OCI-LY3 (cell line): Measurements from ENCODE around the gene MS4A8.
A peak's percentile ranks its signal among the peaks of the same experiment; 100 is the strongest.

Experiments used
- H2AFZ ChIP-seq: fragments of 200-600, 300-600 bp; shearing (Covaris generic); 2 replicates; pipeline ENCODE4 v1.6.0; 2014; ENCODE audit warnings: antibody characterized with exemption, low read depth, low read length
- H3K27ac ChIP-seq: fragments of 200-600, 300-600 bp; sonication (generic); 2 replicates; pipeline ENCODE4 v1.5.1; 2014; ENCODE audit warnings: mild to moderate bottlenecking, low read length, moderate library complexity, mixed read lengths
- H3K27me3 ChIP-seq: fragments of 200-600, 300-600 bp; sonication (generic); 2 replicates; pipeline ENCODE4 v1.6.1; 2014; ENCODE audit warnings: low read depth, low read length, mixed read lengths
- H3K36me3 ChIP-seq: fragments of 200-600, 300-600 bp; sonication (generic); replicated peaks from 2 replicates; pipeline ENCODE3; 2014; ENCODE audit warnings: low read depth, low read length, mixed read lengths
- H3K4me1 ChIP-seq: fragments of 300-600, 200-600 bp; sonication (generic); 2 replicates; pipeline ENCODE4 v1.6.1; 2014; ENCODE audit warnings: low read length, mixed read lengths
- H3K4me2 ChIP-seq: fragments of 200-600, 300-600 bp; sonication (generic); 2 replicates; pipeline ENCODE4 v1.6.1; 2014; ENCODE audit warnings: low read length, mixed read lengths
- H3K4me3 ChIP-seq: fragments of 300-600, 200-600 bp; sonication (generic); 2 replicates; pipeline ENCODE4 v1.5.1; 2014; ENCODE audit warnings: antibody characterized with exemption, mild to moderate bottlenecking, low read length, moderate library complexity
- H3K79me2 ChIP-seq: fragments of 300-600, 200-600 bp; shearing (Covaris generic); 2 replicates; pipeline ENCODE4 v1.6.1; 2014; ENCODE audit warnings: mild to moderate bottlenecking, low read length, mixed read lengths
- H3K9ac ChIP-seq: fragments of 300-600, 200-600 bp; shearing (Covaris generic); 2 replicates; pipeline ENCODE4 v1.6.0; 2014; ENCODE audit warnings: mild to moderate bottlenecking, low read length, moderate library complexity
- H3K9me3 ChIP-seq: fragments of 200-600, 300-600 bp; shearing (Covaris generic); 2 replicates; pipeline ENCODE4 v1.6.1; 2014; ENCODE audit warnings: low read length, mixed read lengths; ENCODE audit not compliant: insufficient read depth
- H4K20me1 ChIP-seq: fragments of 200-600, 300-600 bp; sonication (generic); 2 replicates; pipeline ENCODE4 v1.6.1; 2016; ENCODE audit warnings: low read length, mixed read lengths; ENCODE audit not compliant: insufficient read depth
- EZH2phosphoT487 ChIP-seq: fragments of 200-600 bp; shearing (Covaris generic); IDR thresholded peaks from 2 replicates; pipeline ENCODE4 v1.6.1; 2018; ENCODE audit warnings: antibody characterized with exemption, mixed run types, low read depth
- TF ChIP-seq, protein P1 (sequence below): fragments of 200-600, 300-600 bp; sonication (generic); IDR thresholded peaks from 2 replicates; pipeline ENCODE4 v1.5.1; 2014; ENCODE audit warnings: antibody characterized with exemption, low read length, low read depth

MS4A8 gene

DNA sequence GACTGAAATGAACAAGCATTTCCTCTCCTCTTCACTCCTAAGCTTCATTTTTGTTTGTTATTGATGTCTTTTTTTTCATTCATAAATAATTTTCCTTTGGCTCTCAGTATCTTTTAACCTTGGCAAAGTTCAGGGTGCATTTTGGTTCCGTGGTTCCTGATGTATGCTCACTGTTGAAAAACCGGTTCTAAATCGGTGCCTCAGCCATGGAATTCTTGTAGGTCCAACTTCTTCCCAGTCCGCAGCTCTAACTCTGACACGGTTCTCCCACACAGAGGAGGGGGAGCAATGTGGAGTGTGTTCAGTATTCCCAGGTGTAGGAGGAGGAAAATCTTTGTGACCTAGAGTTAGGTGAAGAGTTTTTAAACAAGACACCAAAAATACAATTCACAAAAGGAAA, 44.7 kb downstream of the MS4A8 start:
- no peaks in the 10 kb centered on the region for H3K36me3 ChIP-seq
- TF ChIP-seq EZH2phosphoT487, result no peak
- TF ChIP-seq, protein P1, sequence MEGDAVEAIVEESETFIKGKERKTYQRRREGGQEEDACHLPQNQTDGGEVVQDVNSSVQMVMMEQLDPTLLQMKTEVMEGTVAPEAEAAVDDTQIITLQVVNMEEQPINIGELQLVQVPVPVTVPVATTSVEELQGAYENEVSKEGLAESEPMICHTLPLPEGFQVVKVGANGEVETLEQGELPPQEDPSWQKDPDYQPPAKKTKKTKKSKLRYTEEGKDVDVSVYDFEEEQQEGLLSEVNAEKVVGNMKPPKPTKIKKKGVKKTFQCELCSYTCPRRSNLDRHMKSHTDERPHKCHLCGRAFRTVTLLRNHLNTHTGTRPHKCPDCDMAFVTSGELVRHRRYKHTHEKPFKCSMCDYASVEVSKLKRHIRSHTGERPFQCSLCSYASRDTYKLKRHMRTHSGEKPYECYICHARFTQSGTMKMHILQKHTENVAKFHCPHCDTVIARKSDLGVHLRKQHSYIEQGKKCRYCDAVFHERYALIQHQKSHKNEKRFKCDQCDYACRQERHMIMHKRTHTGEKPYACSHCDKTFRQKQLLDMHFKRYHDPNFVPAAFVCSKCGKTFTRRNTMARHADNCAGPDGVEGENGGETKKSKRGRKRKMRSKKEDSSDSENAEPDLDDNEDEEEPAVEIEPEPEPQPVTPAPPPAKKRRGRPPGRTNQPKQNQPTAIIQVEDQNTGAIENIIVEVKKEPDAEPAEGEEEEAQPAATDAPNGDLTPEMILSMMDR, result no peak
- H3K4me1 ChIP-seq, result peaks cover 10% of the 10 kb centered on the region
- no peaks in the 10 kb centered on the region for H4K20me1 ChIP-seq
- H2AFZ ChIP-seq, result no peak overlapping the region
- H3K9me3 ChIP-seq, result no peaks in the 10 kb centered on the region; the same call in 1 of the 2 replicates
- H3K27ac ChIP-seq, result no peak overlapping the region
- H3K27me3 ChIP-seq, result peaks cover 16% of the 10 kb centered on the region; the same call in 1 of the 2 replicates
- H3K79me2 ChIP-seq, result no peaks in the 10 kb centered on the region
- H3K4me3 ChIP-seq, result no peak overlapping the region
- no peak overlapping the region for H3K4me2 ChIP-seq
- H3K9ac ChIP-seq, result no peak overlapping the region

- TF ChIP-seq, protein P1, result no peak
- no peak for TF ChIP-seq EZH2phosphoT487
- Histone ChIP-seq H2AFZ (no peak overlapping the region), H3K9ac (no peak overlapping the region), H3K9me3 (no peaks in the 10 kb centered on the region), H3K79me2 (no peaks in the 10 kb centered on the region), H3K4me2 (no peak overlapping the region), H3K27ac (no peak overlapping the region), H3K4me1 (peaks cover 12% of the 10 kb centered on the region), H4K20me1 (no peaks in the 10 kb centered on the region), H3K4me3 (no peak overlapping the region), H3K36me3 (no peaks in the 10 kb centered on the region), H3K27me3 (peaks cover 39% of the 10 kb centered on the region; the same call in 1 of the 2 replicates)
Measured at GRCh38 chr11:60747359-60747873, 48.0 kb downstream of the MS4A8 start.

GRCh38 chr11:60748225-60748624, 48.8 kb downstream of the MS4A8 start:
- Histone ChIP-seq H4K20me1 (no peaks in the 10 kb centered on the region), H3K79me2 (no peaks in the 10 kb centered on the region), H2AFZ (no peak overlapping the region), H3K9me3 (no peaks in the 10 kb centered on the region), H3K27me3 (peaks cover 47% of the 10 kb centered on the region; the same call in 1 of the 2 replicates), H3K4me1 (peaks cover 12% of the 10 kb centered on the region), H3K9ac (no peak overlapping the region), H3K36me3 (no peaks in the 10 kb centered on the region), H3K27ac (no peak overlapping the region), H3K4me3 (no peak overlapping the region), H3K4me2 (peak overlapping the region; percentile 70)
- TF ChIP-seq, protein P1, result no peak
- TF ChIP-seq EZH2phosphoT487, result no peak

DNA sequence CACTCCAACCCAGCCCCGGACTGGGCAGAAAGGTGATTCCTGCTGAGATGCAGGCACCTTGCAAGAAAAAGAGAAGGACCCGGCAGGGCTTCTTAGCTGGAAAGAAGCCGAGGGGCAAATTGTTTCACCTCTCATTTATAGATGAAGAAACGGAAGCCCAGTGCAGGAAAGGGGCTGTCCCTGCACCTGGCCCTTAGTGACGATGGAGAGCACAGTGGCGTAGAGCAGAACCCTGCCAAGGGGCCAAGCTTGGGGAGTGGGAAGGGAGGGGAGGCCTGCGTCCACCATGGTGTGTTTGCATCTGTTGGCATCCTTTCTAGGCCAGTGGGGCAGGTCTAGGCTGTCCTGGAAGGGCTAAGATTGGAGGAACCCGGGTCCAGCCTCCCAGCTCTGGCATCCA, 49.4 kb downstream of the MS4A8 start:
- Histone ChIP-seq H3K4me2 (peak overlapping the region; percentile 70), H2AFZ (peak overlapping the region; percentile 65; the same call in 1 of the 2 replicates)

More for the DNA sequence above, 49.4 kb downstream of the MS4A8 start:
- Histone ChIP-seq H3K27ac (no peak overlapping the region), H3K9me3 (no peaks in the 10 kb centered on the region), H3K27me3 (peaks cover 52% of the 10 kb centered on the region; the same call in 1 of the 2 replicates), H3K36me3 (no peaks in the 10 kb centered on the region), H3K79me2 (no peaks in the 10 kb centered on the region), H3K4me3 (peak overlapping the region; percentile 31; the same call in 1 of the 2 replicates), H3K9ac (no peak overlapping the region), H4K20me1 (no peaks in the 10 kb centered on the region), H3K4me1 (peaks cover 12% of the 10 kb centered on the region)
- TF ChIP-seq, protein P1, result no peak
- TF ChIP-seq EZH2phosphoT487, result no peak
